Measurements from ENCODE around the gene MAGI2. TPM values are rescaled to one million over a fixed set of nuclear protein-coding genes. Genes with fewer than 3 reads are reported as not detected.

MAGI2 gene
- total RNA-seq, 1 experiment from 2014 or later = 14.3 TPM

GRCh38 chr7:78635026-78635793 is 818.3 kb downstream of the MAGI2 start:
- no peak for TF ChIP-seq CTCF (conservative IDR thresholded peaks at IDR 0.05)
- no peaks in the 10 kb centered on the region for H3K79me2 ChIP-seq (ENCODE audit: insufficient read depth, low read length)
- no peaks in the 10 kb centered on the region for H3K79me1 ChIP-seq (ENCODE audit: insufficient read depth, low read depth, low read length, poor library complexity, severe bottlenecking)
- no peak overlapping the region for H4K91ac ChIP-seq (ENCODE audit: insufficient read length, low read depth, low read length)
- H3K18ac ChIP-seq (ENCODE audit: insufficient read length, low read depth, low read length) = no peak overlapping the region
- H2BK5ac ChIP-seq (ENCODE audit: insufficient read length, low read length) = no peak overlapping the region
- no peaks in the 10 kb centered on the region for H3K27me3 ChIP-seq (ENCODE audit: insufficient read depth, low read length)
- no peaks in the 10 kb centered on the region for H3K9me3 ChIP-seq (ENCODE audit: control insufficient read depth, low read depth, low read length)
- no peak for DNase-seq
- H3K4me2 ChIP-seq (ENCODE audit: insufficient read depth, insufficient read length, low read length) = no peak overlapping the region
- no peaks in the 10 kb centered on the region; the same call in 1 of the 2 replicates for H3K4me1 ChIP-seq (ENCODE audit: insufficient read depth, low read length)
- no peak overlapping the region for H3K4me3 Mint-ChIP-seq
- H3K36me3 Mint-ChIP-seq (ENCODE audit: insufficient read depth in 1 of 3, low read depth in 3 of 3) = no peaks in the 10 kb centered on the region; a peak in 1 of 7 replicates
- no peak overlapping the region for H4K5ac ChIP-seq (ENCODE audit: insufficient read length, low read depth, low read length)
- no peaks in the 10 kb centered on the region for H3K23me2 ChIP-seq (ENCODE audit: insufficient read length, low read depth, low read length, poor library complexity, severe bottlenecking)
- no peak overlapping the region for H3K23ac ChIP-seq (ENCODE audit: insufficient read length, low read depth, low read length)
- no peaks in the 10 kb centered on the region for H3K9me3 Mint-ChIP-seq
- H2BK120ac ChIP-seq (ENCODE audit: low read depth, low read length, poor library complexity, severe bottlenecking) = no peak overlapping the region
- H3K14ac ChIP-seq (ENCODE audit: insufficient read depth, low read length) = no peak overlapping the region
- H3K27ac ChIP-seq (ENCODE audit: insufficient read length, low read depth, low read length) = no peak overlapping the region
- no peak overlapping the region for H3T11ph ChIP-seq (ENCODE audit: low read length)
- no peak overlapping the region for H3K27ac Mint-ChIP-seq
- no peak overlapping the region for H3K56ac ChIP-seq (ENCODE audit: insufficient read length, low read depth, low read length)
- peaks cover 6 to 8% of the 10 kb centered on the region in 2 experiments for H3K4me1 Mint-ChIP-seq
- H2BK12ac ChIP-seq (ENCODE audit: insufficient read length, low read depth, low read length) = no peak overlapping the region
- no peak overlapping the region for H2AK5ac ChIP-seq (ENCODE audit: insufficient read length, low read length)
- H2BK15ac ChIP-seq (ENCODE audit: low read depth, low read length) = no peak overlapping the region
- no peak overlapping the region for H3K4ac ChIP-seq (ENCODE audit: low read depth, low read length)
- H4K8ac ChIP-seq (replicated peaks; ENCODE audit: insufficient read length, low read depth, low read length) = no peak overlapping the region
- H3K27me3 Mint-ChIP-seq (ENCODE audit: low read depth) = no peaks in the 10 kb centered on the region
- WGBS (ENCODE audit: extremely low coverage, insufficient read length, low lambda C conversion rate) = no CpG with 5 or more reads among the region's 4 CpGs
- H2BK20ac ChIP-seq (ENCODE audit: low read depth, low read length, poor library complexity, severe bottlenecking) = no peak overlapping the region
- no peak overlapping the region for H2AFZ ChIP-seq (ENCODE audit: low read length)
- no peak overlapping the region for H3K9ac ChIP-seq (ENCODE audit: extremely low read depth, insufficient read length, low read length)
- H4K20me1 ChIP-seq (ENCODE audit: control insufficient read depth, insufficient read depth, insufficient read length) = no peaks in the 10 kb centered on the region
